Ishikawa (cell line): ENCODE measurements around the gene SIRT3.

Source experiments
- CREB1 ChIP-seq: IDR thresholded peaks from 2 replicates; pipeline ENCODE4 v1.6.1; 2012; ENCODE audit warnings: low read depth
- USF1 ChIP-seq: IDR thresholded peaks from 2 replicates; pipeline ENCODE4 v1.6.1; 2012

DNA sequence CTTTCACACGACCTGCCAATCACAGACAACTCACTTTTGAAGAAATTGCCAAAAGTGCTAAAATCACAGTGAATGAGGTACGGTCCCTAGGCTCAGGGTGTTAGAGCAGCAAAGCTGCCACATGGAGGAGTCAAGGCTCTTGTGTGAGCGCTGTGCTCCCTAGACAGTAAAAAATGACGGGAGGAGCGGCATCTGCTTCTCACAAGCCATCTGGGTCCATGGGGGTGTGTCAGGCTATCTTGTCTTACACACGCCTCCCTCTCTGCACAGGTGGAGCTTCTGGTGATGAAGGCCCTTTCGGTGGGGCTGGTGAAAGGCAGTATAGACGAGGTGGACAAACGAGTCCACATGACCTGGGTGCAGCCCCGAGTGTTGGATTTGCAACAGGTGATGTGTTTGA lies 15.4 kb upstream of the SIRT3 start:
- TF ChIP-seq USF1 (no peak), CREB1 (no peak)
